A549 (cell line): Measurements from ENCODE around the gene STRBP. TPM values are rescaled to one million over a fixed set of nuclear protein-coding genes. Genes with fewer than 3 reads are reported as not detected.

Experiments used
- ATAC-seq, 2 experiments: fragments of 200-7000 bp in 1 of 2; fragments of >200 bp in 1 of 2; cut with Nextera tagmentation in 1 of 2; cut with Tn5 transposase in 1 of 2; 3 replicates each; pipeline versions ENCODE4 v1.8.0 to v1.9.1; 2018 to 2020; ENCODE audit warnings: mild to moderate bottlenecking in 1 of 2, moderate library complexity in 1 of 2
- CTCF ChIA-PET: fragments of 300-600 bp; sonication (Branson Sonifier 250); formaldehyde crosslinking; extraction: SDS; loops from one replicate; lab custom pipeline; 2021; ENCODE audit warnings: antibody characterized with exemption, inconsistent platforms; lab: Yijun Ruan, JAX
- POLR2A ChIA-PET: fragments of 350-600 bp; formaldehyde crosslinking; extraction: SDS; loops from one replicate; lab custom pipeline; 2021; ENCODE audit warnings: antibody characterized with exemption, inconsistent platforms; lab: Yijun Ruan, JAX
- DNase-seq, 2 experiments: peaks; one replicate each; pipeline versions ENCODE4 v3.0.0 to v3.0.0-alpha.2; 2011 to 2016; ENCODE audit warnings: low read depth in 1 of 2, low spot score in 1 of 2
- FAIRE-seq: peaks from 2 replicates; lab custom pipeline; 2011; peaks lifted over from hg19 to GRCh38; lab: Jason Lieb, UNC
- H3K27ac ChIP-seq, 2 experiments: fragments of >200 bp; sonication (Bioruptor Twin); formaldehyde crosslinking; 3 replicates each; pipeline ENCODE4 v1.5.1; 2016 to 2017
- H3K4me1 ChIP-seq: fragments of >200 bp; sonication (Bioruptor Twin); formaldehyde crosslinking; 3 replicates; pipeline ENCODE4 v1.6.1; 2016
- H3K4me2 ChIP-seq: fragments of >200 bp; sonication (Bioruptor Twin); formaldehyde crosslinking; 3 replicates; pipeline ENCODE4 v1.6.1; 2016
- H3K4me3 ChIP-seq: fragments of >200 bp; sonication (Bioruptor Twin); formaldehyde crosslinking; 3 replicates; pipeline ENCODE4 v1.5.1; 2016
- H3K9me3 ChIP-seq: fragments of >200 bp; sonication (Bioruptor Twin); formaldehyde crosslinking; 3 replicates; pipeline ENCODE4 v1.6.1; 2016
- BCL3 ChIP-seq: fragments of >200 bp; sonication (Bioruptor Twin); formaldehyde crosslinking; IDR thresholded peaks from 3 replicates; pipeline ENCODE4 v1.6.1; 2016
- CBX8 ChIP-seq: fragments of 200-600 bp; sonication (generic); IDR thresholded peaks from 2 replicates; pipeline ENCODE4 v1.6.1; 2016
- CEBPB ChIP-seq, 2 experiments: fragments of >200 bp in 1 of 2; sonication (Bioruptor Twin) in 1 of 2; formaldehyde crosslinking in 1 of 2; IDR thresholded peaks; 2 replicates each; pipeline ENCODE4 v1.6.1; 2012 to 2016
- ELK1 ChIP-seq: fragments of 150-350 bp; IDR thresholded peaks from 2 replicates; pipeline ENCODE4 v1.6.1; 2014; ENCODE audit warnings: low read depth, mild to moderate bottlenecking, low read length
- HES2 ChIP-seq: fragments of >200 bp; sonication (Bioruptor Twin); formaldehyde crosslinking; IDR thresholded peaks from 2 replicates; pipeline ENCODE4 v1.6.1; 2016
- HOXA7 ChIP-seq: fragments of 250-450 bp; sonication (Bioruptor Pico); IDR thresholded peaks from 2 replicates; pipeline ENCODE4 v1.5.0; 2020; ENCODE audit warnings: mild to moderate bottlenecking, moderate library complexity
- HOXB5 ChIP-seq: fragments of 250-450 bp; sonication (Bioruptor Pico); IDR thresholded peaks from 2 replicates; pipeline ENCODE4 v1.5.0; 2020; ENCODE audit warnings: mild to moderate bottlenecking, moderate library complexity
- KDM5A ChIP-seq: fragments of 200-600 bp; sonication (generic); IDR thresholded peaks from 2 replicates; pipeline ENCODE4 v1.6.1; 2016; ENCODE audit warnings: antibody characterized with exemption, mild to moderate bottlenecking
- MAFK ChIP-seq: fragments of 450-650 bp; IDR thresholded peaks from 2 replicates; pipeline ENCODE4 v1.6.1; 2014; ENCODE audit not compliant: partially characterized antibody
- POLR2A ChIP-seq: IDR thresholded peaks from 2 replicates; pipeline ENCODE4 v1.6.1; 2012; ENCODE audit warnings: mild to moderate bottlenecking, low read length
- POLR2AphosphoS2 ChIP-seq: conservative IDR thresholded peaks from 2 replicates; pipeline ENCODE4 v1.6.1; 2012; ENCODE audit warnings: low read length, improper control_type of control experiment, inconsistent platforms
- RCOR1 ChIP-seq: fragments of 150-350 bp; IDR thresholded peaks from 2 replicates; pipeline ENCODE4 v1.6.1; 2014; ENCODE audit warnings: antibody characterized with exemption, low read length, low read depth
- REST ChIP-seq: fragments of 200-600 bp; sonication (generic); IDR thresholded peaks from 2 replicates; pipeline ENCODE4 v1.6.1; 2016; ENCODE audit warnings: antibody characterized with exemption, mild to moderate bottlenecking, moderate library complexity
- TFCP2L1 ChIP-seq: fragments of 250-450 bp; sonication (Bioruptor Pico); IDR thresholded peaks from 2 replicates; pipeline ENCODE4 v1.5.0; 2021; ENCODE audit warnings: mild to moderate bottlenecking
- WGBS: methylation state at CpG from one replicate; pipeline ENCODE4 v1.1.6; 2017; ENCODE audit errors: missing lambda C conversion rate; 5-methylcytosine and 5-hydroxymethylcytosine counted together
- polyA plus RNA-seq, 4 experiments: library from polyadenylated mRNA; depleted of rRNA in 3 of 4; stranded (reverse); fragments of >200 nt; fragmentation: RNase III in 1 of 4; extraction: RNeasy Plus Mini Kit Qiagen cat#74134 plus additional on column Dnase treatment in 1 of 4; gene quantifications; 2 replicates in 3 of 4; 3 replicates in 1 of 4; pipeline ENCODE4 v1.2.3, GENCODE V29; 2011 to 2017

Gene STRBP
- polyA plus RNA-seq, 2 of the 4 experiments (the other 2 are of a cell fraction) = 20.4 to 34.0 TPM

- CTCF ChIA-PET = interaction anchor here (0.6 to 1.1 kb wide), 3 partner anchors 17 to 151 kb away, joined by 3 to 4 read pairs (median 3); no protein-coding TSS in a partner anchor
- POLR2A ChIA-PET = no interaction called here
- no peak for TF ChIP-seq TFCP2L1 (CRISPR knock-in tag)
- TF ChIP-seq KDM5A = no peak
- no peak for TF ChIP-seq POLR2AphosphoS2
- TF ChIP-seq HES2 = no peak
- TF ChIP-seq BCL3 = no peak
- no peak for TF ChIP-seq MAFK
- no peak for TF ChIP-seq RCOR1
- TF ChIP-seq HOXA7 (CRISPR knock-in tag) = no peak
- no peak for TF ChIP-seq REST
- TF ChIP-seq HOXB5 (CRISPR knock-in tag) = no peak
Measured at GRCh38 chr9:123234853-123235252, 33.5 kb downstream of the STRBP start.

GRCh38 chr9:123232332-123232731 is 36.1 kb downstream of the STRBP start:
- TF ChIP-seq POLR2AphosphoS2 (no peak), ELK1 (no peak)
- TF ChIP-seq, all 56 proteins: peak for 0
- ATAC-seq (no peak), FAIRE-seq (no peak), DNase-seq (no peak)
- WGBS = 96% methylated on average over 3 of the region's 3 CpGs
- Histone ChIP-seq H3K9me3 (no peaks in the 10 kb centered on the region), H3K4me2 (no peak overlapping the region), H3K4me3 (no peak overlapping the region), H3K27ac (no peak overlapping the region), H3K4me1 (0 out of 3 replicates have a peak, but pooled peaks cover 4% of the 10 kb centered on the region)
- ChIA-PET POLR2A (no interaction called here), CTCF (interaction anchor here (1.5 to 2.0 kb wide), 3 partner anchors 9 to 122 kb away, joined by 3 to 10 read pairs (median 4); no protein-coding TSS in a partner anchor)

More at GRCh38 chr9:123234853-123235252, 33.5 kb downstream of the STRBP start:
- Histone ChIP-seq H3K4me3 (no peak overlapping the region), H3K4me1 (0 out of 3 replicates have a peak, but pooled peaks cover 4% of the 10 kb centered on the region), H3K4me2 (no peak overlapping the region), H3K9me3 (no peaks in the 10 kb centered on the region), H3K27ac (no peak overlapping the region)
- FAIRE-seq (no peak), ATAC-seq (no peak), DNase-seq (no peak)
- WGBS = 97% methylated on average over 3 of the region's 3 CpGs

GRCh38 chr9:123231421-123231820 is 37.0 kb downstream of the STRBP start:
- POLR2A ChIA-PET = no interaction called here
- ATAC-seq = no peak
- FAIRE-seq = no peak
- H3K4me3 ChIP-seq = no peak overlapping the region
- no peak overlapping the region for H3K27ac ChIP-seq
- DNase-seq = no peak
- H3K4me1 ChIP-seq = 0 out of 3 replicates have a peak, but pooled peaks cover 4% of the 10 kb centered on the region
- 94% methylated on average over 1 of the region's 1 CpG for WGBS
- H3K4me2 ChIP-seq = no peak overlapping the region
- CTCF ChIA-PET = interaction anchor here (1.5 kb wide), 1 partner anchor 10 kb away, joined by 3 read pairs; no protein-coding TSS in a partner anchor
- TF ChIP-seq CEBPB (IDR thresholded peaks at IDR 0.05) (no peak), MAFK (no peak), POLR2A (no peak), CBX8 (no peak)
- TF ChIP-seq, all 56 proteins: peak for 0
- H3K9me3 ChIP-seq = no peaks in the 10 kb centered on the region
